ENCODE results near the gene MAP4K5.

Gene MAP4K5

DNA sequence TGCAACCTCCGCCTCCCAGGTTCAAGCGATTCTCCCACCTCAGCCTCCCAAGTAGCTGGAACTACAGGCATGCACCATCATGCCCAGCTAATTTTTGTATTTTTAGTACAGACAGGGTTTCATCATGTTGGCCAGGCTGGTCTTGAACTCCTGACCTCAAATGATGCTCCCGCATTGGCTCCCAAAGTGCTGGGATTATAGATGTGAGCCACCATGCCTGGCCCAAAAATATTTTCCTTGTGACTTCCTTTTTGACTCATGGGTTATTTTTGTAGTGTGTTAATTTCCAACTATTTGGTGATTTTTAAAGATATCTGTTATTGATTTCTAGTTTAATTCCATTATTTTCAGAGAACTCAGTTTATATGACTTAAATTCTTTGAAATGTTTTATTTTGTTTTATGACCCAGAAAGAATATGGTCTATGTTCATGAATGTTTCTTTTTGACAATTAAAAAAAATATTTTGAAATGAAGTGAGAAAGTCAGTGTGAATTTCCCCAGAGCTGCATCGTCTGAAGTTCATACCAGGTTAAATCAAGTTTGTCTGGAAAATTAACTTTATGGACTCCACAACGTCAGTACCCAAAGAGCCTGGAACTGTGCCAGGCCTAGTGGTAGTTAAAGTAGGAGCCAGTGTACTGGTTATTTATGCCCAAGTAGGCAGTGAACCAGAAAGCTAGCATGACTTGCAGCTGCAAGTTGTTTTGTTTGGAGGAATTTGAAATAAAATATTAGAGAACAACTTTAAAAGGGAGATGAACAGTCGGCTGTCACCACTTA, 132.9 kb downstream of the MAP4K5 start:
- no peak for DNase-seq (ENCODE audit: low spot score)

DNA sequence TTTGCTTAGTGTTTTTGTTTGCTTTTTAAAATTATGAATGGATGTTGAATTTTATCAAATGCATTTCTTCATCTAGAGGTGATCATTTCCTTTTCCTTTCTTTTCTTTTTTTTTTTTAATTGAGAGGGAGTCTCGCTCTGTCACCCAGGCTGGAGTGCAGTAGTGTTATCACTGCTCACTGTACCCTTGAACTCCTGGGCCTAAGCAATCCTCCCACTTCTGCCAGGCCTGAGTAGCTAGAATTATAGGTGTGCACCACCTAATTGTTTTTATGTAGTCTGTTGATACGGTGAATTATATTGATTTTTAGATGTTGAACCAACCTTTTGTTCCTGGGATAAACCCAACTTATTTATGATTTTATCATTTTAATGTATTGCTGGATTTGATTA, 134.2 kb downstream of the MAP4K5 start:
- DNase-seq (ENCODE audit: low spot score), result no peak

DNA sequence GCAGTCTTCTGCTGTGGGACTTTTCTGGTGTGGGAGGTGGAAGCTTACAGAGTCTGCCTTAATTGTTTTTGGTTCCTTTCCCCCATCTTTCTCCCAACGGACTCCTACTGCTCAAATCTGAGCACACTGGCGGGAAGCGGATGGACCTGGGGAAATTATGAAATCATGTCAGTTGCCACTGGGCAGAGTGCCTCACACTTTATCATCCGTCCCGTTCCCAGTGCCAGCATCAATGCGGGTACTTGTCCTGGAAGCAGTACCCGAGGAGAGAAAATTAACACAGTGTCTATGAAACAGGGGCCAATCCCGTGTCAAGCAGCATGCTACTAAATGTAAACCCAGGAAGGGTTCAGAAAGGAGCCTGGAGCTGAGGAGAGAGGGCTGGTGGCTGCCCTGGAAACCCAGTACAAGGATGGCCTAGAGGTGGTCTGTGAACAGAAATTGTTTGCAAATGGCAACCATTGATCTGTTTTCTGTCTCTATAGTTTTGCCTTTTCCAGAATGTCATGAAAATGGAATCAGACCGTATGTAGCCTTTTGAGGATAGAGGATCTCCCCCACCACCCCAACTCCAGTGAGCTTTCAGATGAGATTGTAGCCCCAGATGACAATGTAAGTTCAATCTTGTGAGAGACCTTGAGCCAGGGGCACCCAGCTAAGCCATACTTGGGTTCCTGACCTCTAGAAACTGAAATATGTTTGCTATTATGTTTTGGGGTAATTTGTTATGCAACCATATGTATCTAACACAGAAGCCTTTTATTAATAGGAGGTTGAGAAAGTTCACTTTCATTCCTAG, 134.8 kb downstream of the MAP4K5 start:
- no peak for DNase-seq (ENCODE audit: low spot score)

DNA sequence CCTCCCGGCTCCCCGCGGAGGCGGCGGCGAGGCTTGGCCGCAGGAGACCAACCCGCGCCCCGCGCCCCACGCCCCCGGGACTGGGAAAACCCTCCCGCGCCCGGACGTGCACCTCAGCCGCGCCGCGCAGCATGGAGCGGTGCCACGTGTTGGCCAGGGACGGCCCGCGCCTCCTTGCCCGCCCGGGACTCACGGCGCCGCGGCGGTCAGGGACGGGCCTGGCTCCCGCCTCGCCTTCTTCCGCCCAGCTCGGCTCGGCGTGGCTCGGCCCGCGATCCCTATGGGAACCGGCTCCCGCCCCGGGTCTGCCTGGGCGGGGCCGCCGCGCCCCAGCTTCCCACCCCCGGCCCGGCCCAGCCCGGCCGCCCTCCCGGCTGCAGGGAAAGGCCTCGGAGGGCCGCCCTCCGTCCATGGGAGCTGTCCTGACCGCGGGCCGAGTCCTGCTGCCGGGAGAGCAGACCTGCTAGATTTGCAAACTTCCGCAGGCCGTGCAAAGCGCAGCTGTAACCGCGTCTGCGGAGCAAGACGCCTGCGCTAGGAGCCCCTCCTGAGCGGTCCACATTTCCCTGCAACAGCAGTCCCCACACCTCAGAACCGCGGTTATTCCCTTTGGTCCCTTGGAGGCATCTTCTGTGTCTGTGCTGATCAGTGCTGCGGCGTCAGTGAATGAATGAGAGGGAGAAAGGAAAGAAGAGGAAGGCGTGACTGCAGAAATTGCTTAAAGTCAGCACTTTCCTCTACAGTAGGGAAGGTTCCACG, 135.6 kb downstream of the MAP4K5 start, which contains the start of gene CDKL1:
TSS of gene CDKL1 (minus strand) at position 251 of the 759 bp plus-strand sequence. CDS start 1,013 bp downstream, outside the sequence.
- DNase-seq (ENCODE audit: low spot score), result peak; percentile 74

DNA sequence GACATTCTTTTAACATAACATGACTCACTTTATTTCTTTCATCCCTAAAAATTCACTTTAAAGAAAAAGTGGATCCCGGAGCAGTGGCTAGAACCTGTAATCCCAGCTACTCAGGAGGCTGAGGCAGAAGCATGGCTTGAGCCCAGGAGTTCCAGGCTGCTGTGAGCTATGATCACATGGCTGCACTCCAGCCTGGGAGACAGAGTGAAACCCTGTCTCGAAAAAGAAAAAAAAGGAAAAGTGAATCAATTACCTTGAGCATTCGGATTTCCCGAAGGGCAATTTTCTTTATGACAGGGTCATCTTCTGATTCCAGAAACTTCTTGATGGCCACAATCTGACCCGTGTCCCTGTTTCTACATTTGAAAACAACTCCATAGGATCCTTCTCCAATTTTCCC, 136.9 kb downstream of the MAP4K5 start:
- DNase-seq (ENCODE audit: low spot score), result no peak

DNA sequence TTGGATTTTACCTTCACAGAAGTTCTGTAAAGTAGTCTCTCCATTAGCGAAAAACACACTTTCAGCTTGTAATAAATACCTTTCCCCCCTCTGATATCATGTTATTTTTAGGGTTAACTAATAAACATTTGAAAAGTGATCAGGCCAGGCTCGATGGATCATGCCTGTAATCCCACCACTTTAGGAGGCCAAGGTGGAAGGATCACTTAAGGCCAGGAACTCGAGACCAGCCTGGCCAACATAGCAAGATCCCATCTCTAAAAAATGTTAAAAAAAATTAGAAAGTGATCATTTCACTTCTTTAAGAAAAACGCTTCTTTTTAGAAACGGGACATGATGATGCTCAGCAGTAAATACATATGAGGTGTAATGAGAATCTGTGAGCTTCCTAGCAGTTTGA, 137.7 kb downstream of the MAP4K5 start:
- DNase-seq (ENCODE audit: low spot score), result no peak

DNA sequence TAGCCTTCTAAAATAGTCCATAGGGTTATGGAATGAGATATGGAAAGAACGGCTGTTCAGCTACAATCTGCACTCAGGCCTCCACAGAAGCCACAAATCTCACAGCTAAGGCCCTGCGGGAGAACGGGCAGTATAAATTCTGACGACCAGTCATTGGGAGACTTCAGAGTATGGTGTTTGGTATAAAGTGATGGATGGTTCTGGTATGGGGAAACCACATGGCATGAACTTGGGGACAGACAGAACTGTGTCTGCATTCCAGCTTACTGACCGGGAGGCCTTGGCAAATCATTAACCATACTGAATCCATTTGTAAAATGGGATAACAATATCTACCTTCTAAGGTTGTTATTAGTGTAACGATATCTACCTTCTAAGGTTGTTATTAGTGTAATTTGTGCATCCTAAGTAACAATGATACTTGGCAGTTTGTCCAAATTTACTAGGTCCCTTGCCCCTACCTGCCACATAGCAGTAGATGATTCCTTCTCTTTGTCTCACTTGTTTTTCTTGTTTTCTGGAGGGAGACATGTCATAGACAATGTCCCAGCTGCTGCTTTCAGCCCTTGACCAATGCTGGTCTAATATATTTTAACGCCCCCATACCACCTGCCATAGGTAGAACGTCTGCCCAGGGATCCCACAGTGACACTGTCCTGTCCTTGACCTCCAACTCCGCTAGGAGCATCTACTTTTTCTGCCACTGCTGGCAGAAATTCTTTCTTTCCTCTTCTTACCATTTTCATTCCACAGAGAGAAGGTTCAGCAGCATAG, 142.5 kb downstream of the MAP4K5 start:
- no peak for DNase-seq (ENCODE audit: low spot score)

DNA sequence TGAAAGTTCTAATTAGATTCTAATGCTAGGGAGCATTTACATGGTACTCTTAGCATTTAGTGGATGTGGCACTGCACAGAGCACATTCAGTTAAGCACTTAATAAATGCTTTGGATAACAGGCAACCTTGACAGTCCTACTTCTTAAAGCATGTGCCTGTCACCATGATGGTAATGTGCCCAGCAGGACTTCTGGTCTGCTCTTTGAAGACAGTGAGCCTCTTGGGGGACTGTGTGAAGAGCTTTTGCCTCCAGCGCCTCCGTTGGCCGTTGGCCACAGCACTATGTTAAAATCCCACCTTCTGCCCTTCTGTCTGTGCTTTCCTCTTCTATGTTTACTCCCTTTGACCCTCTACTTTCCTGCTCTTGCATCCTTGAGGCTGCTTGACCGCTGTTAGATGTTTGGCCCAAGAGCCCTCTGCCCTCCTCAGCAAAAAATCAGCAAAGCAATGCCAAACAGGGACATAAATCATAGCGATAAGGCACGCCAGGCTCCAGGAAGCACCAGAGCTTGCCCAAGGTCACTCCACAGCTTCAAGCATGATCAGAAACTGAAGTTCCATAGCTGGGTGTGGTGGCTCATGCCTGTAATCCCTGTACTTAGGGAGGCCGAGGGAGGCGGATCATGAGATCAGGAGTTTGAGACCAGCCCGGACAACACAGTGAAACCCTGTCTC, 144.0 kb downstream of the MAP4K5 start:
- no peak for DNase-seq (ENCODE audit: low spot score)

DNA sequence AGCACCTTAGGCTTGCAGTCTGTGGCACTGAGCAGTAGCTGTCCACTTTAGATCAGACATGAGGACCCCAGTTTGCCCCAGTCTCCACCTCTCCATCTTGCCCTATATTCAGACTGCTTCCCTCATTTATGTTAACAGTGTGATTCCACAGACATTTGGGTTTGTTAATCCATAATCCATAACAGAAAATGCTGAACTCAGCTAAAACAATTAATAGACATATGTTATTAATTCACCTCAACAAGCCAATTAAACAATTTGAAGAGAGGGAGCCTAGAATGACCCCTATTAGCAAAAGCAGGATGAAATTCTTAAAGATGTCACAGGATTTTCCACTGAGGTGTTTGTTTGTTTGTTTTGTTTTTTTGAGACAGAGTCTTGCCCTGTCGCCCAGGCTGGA, 144.8 kb downstream of the MAP4K5 start:
- DNase-seq (ENCODE audit: low spot score), result no peak

DNA sequence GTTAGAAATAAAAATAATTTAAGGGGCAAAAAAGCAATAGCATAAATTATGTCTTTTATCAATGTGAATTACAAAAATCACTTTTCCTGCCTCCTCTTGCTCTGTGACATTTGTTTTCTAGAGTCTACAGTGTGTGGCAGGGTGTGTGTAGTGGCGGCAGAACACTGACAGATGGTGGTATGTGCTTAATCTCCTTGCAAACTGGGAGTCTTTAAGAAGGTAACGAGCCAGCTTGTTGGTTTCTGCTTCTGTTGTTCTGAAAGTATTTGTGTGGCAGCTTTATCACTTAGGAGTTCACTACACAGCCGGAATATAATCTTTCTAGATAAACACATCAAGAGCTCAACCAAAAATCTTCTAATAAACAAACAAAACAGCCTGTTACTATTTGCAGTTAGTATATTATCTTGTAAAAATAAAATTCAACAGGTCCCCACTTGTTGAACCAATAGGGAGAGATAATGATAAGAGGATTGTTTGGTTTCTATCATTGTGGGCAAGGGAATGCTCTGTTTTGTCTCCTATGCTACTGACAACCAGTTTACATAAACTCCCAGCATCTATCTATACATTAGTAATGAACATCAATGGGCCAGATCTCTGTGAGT, 148.6 kb downstream of the MAP4K5 start:
- DNase-seq (ENCODE audit: low spot score), result peak; percentile 79

DNA sequence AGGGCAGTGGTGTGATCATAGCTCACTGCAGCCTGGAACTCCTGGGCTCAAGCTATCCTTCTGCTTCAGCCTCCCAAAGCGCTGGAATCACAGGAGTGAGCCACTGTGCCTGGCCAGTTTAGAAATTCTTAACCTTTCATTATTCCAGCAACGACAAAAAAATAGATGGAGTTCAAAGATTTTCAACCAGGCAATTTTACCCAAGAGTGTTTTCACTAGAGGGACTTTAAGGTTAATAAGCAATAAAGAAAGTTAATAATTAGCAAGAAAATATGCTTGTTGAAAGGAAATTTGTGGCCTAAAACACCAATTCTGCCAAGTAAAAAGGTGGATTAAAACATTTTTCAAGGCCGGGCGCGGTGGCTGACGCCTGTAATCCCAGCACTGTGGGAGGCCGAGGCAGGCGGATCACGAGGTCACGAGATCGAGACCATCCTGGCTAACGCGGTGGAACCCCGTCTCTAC, 150.5 kb downstream of the MAP4K5 start:
- DNase-seq (ENCODE audit: low spot score), result no peak

DNA sequence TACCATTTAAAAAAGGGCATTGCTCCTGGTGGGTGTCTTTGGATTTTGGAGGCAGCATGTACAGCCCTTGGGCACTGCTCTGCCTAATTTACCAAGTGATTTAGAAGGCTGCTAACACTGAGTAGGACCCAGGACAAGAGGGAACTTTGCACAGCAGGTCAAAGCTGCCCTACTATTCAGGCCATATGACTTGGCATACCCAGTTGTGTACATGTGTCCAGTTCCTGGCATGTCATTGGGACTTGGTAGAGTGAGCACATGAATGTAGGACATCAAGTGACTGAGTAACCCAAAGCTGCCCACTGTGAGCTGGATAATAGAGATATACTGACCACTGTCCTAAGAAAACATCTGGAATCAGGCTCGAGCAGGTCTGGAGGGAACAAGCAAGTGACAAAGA, 151.4 kb downstream of the MAP4K5 start:
- DNase-seq (ENCODE audit: low spot score), result no peak

DNA sequence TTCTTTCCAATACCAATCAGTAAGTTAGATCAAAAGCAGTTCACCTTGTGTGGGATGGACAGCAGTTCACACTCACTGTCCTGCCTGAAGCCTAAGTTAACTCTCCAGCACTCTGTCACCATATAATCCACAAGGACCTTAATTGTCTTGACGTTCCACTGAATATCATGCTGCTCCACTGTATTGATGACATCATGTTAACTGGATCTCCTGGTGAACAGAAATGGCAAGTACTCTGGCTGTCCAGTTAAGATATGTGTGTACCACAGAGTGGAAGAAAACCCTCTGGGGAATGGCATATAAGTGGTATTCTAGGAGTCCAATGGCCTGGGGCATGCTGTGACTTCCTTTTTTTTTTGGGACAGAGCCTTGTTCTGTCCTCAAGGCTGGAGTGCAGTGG, 151.9 kb downstream of the MAP4K5 start:
- DNase-seq (ENCODE audit: low spot score), result no peak

DNA sequence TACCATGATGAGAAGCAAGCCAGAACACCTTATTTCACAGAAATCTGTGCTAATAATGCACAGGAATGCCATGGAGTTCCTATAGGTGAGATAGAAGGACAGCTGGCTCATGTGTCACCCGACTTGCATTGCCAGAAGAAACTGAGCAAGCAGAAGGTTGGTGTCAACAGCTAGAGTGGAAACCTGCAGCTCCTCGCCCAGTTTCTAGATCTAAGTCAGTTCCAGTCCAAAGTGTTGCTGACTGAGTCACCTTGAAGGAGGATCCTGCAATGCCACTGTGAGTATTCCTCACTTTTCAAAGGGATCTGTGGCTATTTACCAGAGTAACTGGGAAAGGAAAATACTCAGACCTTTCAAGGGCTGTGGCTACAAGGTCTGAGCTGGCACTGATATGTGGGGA, 152.8 kb downstream of the MAP4K5 start:
- DNase-seq (ENCODE audit: low spot score), result no peak

DNA sequence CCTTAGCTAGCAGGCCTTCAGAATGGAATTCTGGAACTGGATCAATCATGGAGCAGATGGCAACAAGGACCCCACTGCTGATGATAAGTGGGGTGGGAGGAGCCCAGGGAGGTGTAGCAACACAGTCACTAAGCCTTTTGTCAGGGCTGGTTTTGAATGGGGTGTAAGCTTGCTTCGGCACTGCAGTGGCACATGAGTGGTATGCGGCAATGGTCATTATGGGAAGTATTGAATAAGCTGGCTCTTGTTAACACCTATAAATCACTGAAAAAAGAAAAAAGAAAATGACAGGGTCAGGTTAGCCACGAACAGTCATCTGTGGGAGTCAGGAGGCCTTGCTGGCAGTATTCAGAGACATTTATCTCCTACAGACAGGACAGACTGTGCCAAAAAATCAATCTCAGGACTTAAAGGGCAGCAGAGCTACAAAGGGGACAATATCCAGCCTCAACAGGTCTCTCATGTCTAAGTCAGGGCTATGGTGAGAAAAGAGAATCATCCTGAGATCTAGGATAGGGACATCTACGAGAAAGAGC, 154.8 kb downstream of the MAP4K5 start:
- no peak for DNase-seq (ENCODE audit: low spot score)

DNA sequence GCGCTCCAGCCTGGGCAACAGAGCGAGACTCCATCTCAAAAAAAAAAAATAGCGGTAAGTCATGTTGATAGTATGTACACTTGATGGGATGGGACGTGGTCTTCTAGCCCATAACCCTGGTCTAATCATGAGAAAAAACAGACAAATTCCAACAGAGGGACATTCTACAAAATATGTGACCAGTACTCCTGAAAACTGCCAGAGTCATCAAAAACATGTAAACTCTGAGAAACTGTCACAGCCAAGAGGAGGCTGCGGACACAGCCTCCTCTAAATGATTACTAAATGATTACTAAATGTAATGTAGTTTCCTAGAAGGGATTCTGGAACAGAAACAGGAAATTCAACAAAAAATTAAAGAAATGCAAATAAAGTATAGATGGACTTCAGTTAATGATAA, 156.6 kb downstream of the MAP4K5 start:
- no peak for DNase-seq (ENCODE audit: low spot score)

DNA sequence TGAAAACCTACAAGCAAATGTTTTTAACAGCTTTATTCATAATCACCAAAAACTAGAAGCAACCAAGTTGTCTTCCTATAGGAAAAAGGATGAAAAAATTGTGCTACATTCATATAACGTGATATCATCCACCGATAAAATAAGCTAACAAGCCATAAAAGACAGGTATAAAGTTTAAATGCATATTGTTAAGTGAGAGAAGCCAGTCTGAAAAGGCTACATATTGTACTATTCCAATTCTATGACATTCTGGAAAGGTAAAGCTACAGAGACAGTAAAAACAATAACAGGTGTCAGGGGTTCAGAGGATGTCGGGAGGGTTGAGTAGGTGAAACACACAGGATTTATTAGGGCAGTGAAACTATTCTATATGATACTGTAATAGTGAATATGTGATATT, 158.4 kb downstream of the MAP4K5 start:
- no peak for DNase-seq (ENCODE audit: low spot score)

DNA sequence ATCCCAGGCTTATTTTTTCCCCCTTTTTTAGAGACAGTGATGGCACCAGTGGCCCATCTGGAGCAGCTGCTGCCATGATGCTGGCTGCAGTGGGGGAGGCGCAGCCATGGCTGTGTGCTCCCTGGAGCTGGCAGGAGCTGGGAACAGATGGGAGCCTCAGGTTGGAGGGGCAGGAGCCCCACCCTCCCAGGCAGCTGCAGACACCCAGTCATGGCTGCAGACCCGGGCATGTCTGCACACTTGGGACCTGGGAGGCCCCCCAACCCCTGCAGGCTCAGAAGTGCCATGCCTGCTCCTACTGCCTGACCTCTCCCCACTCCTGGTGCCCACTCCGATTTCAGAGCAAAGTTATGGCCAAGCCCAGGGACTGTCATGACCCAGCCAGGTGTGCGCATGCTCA, 160.8 kb downstream of the MAP4K5 start:
- DNase-seq (ENCODE audit: low spot score), result no peak

Data from D341Med (cell line).